ENCODE data around the gene FOXN3. TPM values are rescaled to one million over a fixed set of nuclear protein-coding genes. Genes with fewer than 3 reads are reported as not detected.

FOXN3 gene
- total and polyA plus RNA-seq, 10 donors: 9.2 to 121 (median 98.3) TPM

DNA sequence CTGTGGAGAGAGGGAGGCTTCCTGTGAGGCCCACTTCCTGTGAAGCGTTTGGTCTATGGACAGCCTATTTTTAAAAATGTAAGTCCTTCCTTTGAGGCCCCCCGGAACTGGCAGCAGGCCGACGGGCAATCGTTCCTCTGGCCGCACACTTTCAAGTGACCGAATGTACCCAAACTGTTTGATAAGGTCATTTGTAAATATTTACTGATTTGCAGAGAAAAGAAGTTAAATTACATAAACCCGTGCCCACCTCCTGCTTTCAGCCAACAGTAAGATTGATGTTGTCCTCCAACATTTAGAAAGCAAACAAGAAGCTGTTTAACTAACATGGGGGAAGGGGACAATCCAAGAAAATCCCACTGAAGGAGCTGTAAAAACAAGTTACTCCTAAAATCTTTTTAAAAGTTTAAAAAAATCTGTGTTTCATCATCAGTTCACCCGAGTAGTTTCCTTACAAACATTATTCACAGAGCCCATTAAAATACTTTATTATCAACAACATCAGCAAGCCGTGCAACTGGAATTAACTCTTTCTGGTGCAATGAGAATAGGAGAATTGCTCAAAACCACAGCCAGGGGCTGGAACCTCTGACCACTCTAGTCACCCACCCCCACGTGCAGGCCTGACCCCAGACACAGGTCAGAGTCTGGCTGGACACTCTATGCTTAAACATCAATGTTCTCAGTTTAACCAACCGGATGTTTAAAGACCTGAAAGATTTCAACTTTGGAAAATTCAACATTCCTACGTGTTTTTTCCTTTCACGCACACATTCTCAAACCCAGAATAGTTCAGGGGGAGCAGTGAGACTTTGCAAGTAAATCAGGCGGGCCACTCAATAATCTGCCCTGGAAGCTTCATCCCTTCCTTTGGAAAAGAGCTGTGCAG lies 65.3 kb downstream of the FOXN3 start:
- H3K27me3 ChIP-seq (replicated peaks in 1 of 7): no peaks in the 10 kb centered on the region
- DNase-seq: no peak
- H3K4me1 ChIP-seq: peaks cover 20 to 70% (median 44%) of the 10 kb centered on the region in 6 donors
- H3K36me3 ChIP-seq: peaks cover 0 to 37% (median 10%) of the 10 kb centered on the region in 6 donors
- H3K4me3 ChIP-seq: peak overlapping the region in 1 of 8 donors; percentile 35
- 24 to 28% (median 26%) methylated on average over 15 of the region's 15 CpGs for WGBS, 5 donors
- TF ChIP-seq, protein P1, sequence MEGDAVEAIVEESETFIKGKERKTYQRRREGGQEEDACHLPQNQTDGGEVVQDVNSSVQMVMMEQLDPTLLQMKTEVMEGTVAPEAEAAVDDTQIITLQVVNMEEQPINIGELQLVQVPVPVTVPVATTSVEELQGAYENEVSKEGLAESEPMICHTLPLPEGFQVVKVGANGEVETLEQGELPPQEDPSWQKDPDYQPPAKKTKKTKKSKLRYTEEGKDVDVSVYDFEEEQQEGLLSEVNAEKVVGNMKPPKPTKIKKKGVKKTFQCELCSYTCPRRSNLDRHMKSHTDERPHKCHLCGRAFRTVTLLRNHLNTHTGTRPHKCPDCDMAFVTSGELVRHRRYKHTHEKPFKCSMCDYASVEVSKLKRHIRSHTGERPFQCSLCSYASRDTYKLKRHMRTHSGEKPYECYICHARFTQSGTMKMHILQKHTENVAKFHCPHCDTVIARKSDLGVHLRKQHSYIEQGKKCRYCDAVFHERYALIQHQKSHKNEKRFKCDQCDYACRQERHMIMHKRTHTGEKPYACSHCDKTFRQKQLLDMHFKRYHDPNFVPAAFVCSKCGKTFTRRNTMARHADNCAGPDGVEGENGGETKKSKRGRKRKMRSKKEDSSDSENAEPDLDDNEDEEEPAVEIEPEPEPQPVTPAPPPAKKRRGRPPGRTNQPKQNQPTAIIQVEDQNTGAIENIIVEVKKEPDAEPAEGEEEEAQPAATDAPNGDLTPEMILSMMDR (IDR thresholded peaks at IDR 0.05 in 8 of 11, conservative IDR thresholded peaks at IDR 0.05 in 3 of 11): no peak
- TF ChIP-seq POLR2AphosphoS5 (IDR thresholded peaks at IDR 0.05): no peak
- TF ChIP-seq POLR2A (IDR thresholded peaks at IDR 0.05): no peak
- H3K9me3 ChIP-seq: no peaks in the 10 kb centered on the region
- intact Hi-C loops (cut with DNase I; ENCODE audit: low total_unique reads): no loop called here
- peak overlapping the region; percentile 56 to 80 (median 76) for H3K27ac ChIP-seq

DNA sequence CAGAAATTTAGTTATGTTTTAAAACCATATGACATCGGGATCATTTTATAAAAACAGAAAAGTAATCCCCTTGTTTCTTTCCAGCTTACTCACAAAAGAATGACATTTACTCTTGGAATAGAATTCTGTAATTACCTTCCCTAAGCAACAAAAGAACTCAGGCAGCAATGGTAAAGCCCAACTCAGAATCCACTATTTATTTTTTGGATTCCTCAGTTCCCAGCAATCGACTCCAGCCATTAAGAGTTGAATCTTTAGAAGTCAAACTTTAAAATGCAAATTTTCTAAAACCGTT lies 65.9 kb downstream of the FOXN3 start:
- Histone ChIP-seq H3K36me3 (peaks cover 0 to 42% (median 10%) of the 10 kb centered on the region in 6 donors), H3K27me3 (replicated peaks in 1 of 7) (no peaks in the 10 kb centered on the region), H3K4me1 (peaks cover 20 to 64% (median 40%) of the 10 kb centered on the region in 6 donors), H3K9me3 (no peaks in the 10 kb centered on the region), H3K4me3 (peak overlapping the region in 1 of 8 donors; percentile 35), H3K27ac (peak overlapping the region; percentile 56 to 80 (median 76))
- no peak for DNase-seq
- TF ChIP-seq, protein P1 (IDR thresholded peaks at IDR 0.05 in 8 of 11, conservative IDR thresholded peaks at IDR 0.05 in 3 of 11): no peak
- no peak for TF ChIP-seq POLR2AphosphoS5 (IDR thresholded peaks at IDR 0.05)
- intact Hi-C loops (cut with DNase I; ENCODE audit: low total_unique reads): no loop called here
- 6 to 14% (median 9%) methylated on average over 3 of the region's 3 CpGs for WGBS, 5 donors

DNA sequence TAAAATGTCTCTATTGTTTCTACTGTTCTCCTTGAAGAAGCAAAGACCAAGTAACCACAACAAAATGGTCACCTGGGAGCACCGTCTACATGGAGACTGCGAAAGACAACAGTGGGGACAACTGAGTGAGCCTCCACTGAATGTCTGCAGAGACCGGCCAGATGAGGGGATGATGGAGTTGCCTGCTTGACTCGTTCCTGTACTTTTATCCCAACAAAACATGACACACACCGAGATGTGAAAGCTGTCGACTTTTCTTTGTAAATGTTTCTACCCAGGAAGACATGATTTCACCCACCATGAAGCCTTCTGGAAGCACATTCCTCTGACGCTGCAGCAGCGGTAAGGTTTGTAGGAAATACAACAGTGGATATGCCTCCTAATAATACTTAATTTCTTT lies 66.9 kb downstream of the FOXN3 start:
- TF ChIP-seq POLR2A (IDR thresholded peaks at IDR 0.05) (no peak), POLR2AphosphoS5 (IDR thresholded peaks at IDR 0.05) (no peak)
- TF ChIP-seq, protein P1 (IDR thresholded peaks at IDR 0.05 in 8 of 11, conservative IDR thresholded peaks at IDR 0.05 in 3 of 11): no peak
- intact Hi-C loops (cut with DNase I; ENCODE audit: low total_unique reads): no loop called here
- Histone ChIP-seq H3K27me3 (replicated peaks in 1 of 7) (no peaks in the 10 kb centered on the region), H3K27ac (peak overlapping the region in 1 of 8 donors; percentile 80), H3K9me3 (no peaks in the 10 kb centered on the region), H3K4me3 (no peak overlapping the region), H3K36me3 (peaks cover 0 to 43% (median 10%) of the 10 kb centered on the region in 6 donors), H3K4me1 (peaks cover 20 to 58% (median 40%) of the 10 kb centered on the region in 6 donors)
- WGBS, 5 donors: 92 to 96% (median 94%) methylated on average over 8 of the region's 8 CpGs
- no peak for DNase-seq
